OCI-M1 (cell line): ENCODE measurements around the gene GBF1.
A peak's percentile ranks its signal among the peaks of the same experiment; 100 is the strongest.
"Not testable (repeated sequence)": the region's sequence is repeated elsewhere in the genome, so short reads cannot be mapped to it uniquely, and the experiment has no call there.

Experiments used
- DNase-seq: peaks from one replicate; lab custom pipeline; 2025; lab: John Stamatoyannopoulos, UW

The GBF1 gene

DNA sequence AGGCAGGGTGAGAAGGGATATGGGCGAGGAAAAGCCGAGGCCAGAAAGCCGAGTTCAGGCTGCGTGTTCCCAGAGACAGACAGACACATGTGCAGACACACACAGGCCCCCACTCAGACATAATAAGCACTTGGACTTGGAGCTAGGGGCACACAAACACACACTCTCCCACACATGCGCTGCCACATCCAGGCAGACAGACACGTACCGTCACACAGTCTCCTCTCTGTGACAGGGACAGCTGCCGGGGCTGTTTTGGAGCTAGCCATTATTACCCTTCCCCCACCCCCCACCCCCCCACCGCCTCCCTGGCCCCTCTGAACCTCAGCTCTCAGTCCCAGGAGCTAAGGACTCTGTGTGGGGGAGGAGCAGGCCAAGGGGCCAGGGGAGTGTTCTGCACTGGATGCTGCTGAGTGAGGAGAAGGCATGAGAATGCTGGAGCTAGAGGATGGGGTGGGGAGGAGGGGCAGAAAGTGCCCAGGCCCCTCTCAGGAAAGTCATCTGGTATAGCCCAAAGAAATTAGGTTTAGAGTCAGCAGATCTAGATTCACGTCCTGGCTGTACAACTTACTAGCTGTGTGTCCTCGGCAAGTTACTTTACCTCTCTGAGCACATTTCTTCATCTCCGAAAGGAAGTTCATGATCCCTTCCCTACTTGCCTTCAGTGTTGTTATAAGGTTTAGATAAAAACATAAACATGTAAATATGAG lies 10.3 kb upstream of the GBF1 start:
- DNase-seq = no peak

- DNase-seq = no peak
These were observed 9.8 kb upstream of the GBF1 start for GRCh38 chr10:102235598-102235920.

DNA sequence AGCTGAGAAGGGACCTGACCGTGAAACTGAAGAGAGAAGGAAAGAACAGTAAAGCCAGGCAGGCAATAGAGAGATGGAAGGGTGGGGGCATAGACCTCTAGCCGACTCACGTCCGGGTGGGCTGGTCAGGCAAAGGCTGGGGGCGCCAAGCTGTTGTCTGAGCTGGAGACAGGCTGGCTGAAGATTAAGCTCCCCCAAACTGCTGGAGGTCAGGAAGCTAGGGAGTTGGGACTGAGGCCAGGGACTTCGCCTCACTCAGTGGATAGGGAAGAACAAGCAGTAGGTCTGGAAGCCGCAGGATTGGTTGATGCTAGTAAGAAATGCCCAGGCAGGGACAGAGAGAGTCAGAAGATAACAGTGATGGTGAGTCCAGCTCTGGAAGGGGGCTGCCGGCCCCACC lies 9.3 kb upstream of the GBF1 start:
- DNase-seq = no peak

GRCh38 chr10:102237711-102238252 lies 7.5 kb upstream of the GBF1 start:
- no peak for DNase-seq

GRCh38 chr10:102240467-102241031 lies 4.8 kb upstream of the GBF1 start:
- DNase-seq = no peak

- no peak for DNase-seq
These were observed 4.3 kb upstream of the GBF1 start for GRCh38 chr10:102241032-102241443.

DNA sequence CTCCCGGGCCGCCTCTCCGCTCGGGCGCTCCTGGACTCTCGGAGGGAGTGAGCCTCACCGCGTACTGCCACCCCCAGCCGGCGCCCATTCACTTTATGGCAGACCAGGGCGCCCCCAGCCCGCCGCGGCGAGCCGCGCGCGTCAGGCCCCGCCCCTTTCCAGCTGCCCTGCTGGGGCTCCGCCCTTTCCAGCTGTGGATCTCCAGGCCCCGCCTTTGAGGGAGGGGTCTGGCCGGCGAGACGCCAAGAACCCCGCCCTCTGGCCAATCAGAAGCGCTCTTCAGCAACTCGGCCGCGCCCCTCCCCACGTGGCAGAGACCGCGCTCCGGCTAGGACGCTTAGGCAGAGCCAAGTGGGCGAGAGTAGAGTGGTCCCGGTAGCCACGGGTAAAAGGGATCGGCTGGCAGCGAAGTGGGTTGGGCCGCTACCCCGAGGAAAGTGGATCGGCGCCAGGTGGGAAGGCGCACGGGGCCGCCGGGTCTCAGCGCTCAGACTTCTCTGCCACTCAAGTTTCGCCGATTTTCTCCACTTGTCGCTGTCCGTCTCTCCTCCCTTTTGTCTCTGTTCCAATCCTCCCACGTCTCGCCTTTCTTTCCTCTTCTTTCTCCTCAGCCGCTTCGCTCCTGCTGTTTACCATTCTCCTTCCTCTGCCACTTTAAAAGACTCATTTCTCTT lies 3.8 kb upstream of the GBF1 start, which contains the start of gene PITX3:
Gene PITX3 (minus strand): TSS at position 69 of the 674 bp plus-strand sequence. CDS start 9,432 bp downstream, outside the sequence.
- peak; percentile 98 for DNase-seq

DNA sequence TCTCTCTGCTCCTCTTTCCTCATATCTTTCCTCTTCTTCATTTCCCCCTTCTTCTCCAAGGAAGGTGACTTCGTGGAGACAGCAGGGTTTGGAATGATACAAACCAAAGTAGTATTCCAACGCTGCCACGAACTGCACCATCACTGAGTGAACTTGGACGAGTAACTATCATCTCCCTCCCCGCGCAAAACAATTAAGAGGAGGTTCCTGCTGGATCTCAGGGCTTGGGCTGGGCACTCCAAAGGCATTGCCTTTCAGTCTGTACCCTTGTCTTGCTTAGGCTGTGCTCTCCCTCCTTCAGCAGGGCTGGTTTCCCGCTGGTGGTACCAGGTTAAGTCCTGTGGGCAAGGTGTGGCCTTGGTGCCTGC lies 3.2 kb upstream of the GBF1 start:
- no peak for DNase-seq

GRCh38 chr10:102243309-102243708 lies 2.0 kb upstream of the GBF1 start:
- DNase-seq = no peak

DNA sequence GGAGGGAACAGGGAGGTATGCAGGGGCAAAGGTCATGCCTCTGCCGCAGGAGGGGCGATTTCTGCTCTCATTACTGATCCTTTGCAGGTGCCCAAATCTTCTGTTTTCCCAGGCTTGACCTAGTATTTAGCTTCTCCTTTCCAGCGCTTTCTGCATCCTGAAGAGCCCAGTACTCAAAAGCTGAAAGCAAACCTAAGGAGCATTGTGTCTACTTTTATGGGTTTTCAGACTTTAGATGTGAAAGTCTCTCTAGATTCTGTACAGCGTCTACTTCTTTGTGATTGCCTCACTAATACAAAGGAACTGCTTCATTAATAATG lies 560 bp downstream of the GBF1 start:
- no peak for DNase-seq

- DNase-seq = no peak
These were observed 929 bp downstream of the GBF1 start for GRCh38 chr10:102246261-102246660.

DNA sequence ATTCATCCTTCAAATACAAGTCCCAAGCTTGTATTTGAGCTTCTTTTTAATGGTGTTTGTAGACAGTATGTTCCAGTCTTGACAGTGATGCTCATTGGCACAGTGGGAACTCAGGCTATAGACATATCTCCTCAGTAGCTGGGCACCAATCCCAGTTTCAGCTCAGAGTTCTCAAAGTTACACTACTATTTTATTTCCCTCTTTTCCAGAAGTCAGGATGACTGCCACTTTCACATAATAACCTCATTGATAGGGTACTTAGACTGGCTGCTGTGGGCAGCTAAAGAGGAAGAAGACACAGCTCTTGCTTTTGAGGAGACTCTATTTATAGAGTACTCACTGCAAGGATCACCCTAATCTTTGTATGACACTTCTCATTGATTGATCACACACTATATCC lies 2.4 kb downstream of the GBF1 start:
- DNase-seq = no peak

DNA sequence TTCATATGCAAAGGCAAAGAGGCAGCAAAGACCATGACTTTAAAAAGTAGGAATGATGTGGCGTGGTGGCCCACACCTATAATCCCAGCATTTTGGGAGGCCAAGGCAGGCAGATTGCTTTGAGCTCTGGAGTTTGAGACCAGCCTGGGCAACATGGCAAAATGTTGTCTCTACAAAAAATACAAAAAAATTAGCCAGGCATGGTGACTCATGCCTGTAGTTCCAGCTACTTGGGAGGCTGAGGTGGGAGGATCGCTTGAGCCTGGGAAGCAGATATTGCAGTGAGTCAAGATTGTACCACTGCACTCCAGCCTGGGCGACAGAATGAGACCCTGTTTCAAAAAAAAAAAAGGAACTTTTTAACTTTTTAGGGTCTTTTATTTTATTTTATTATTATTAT lies 7.2 kb downstream of the GBF1 start:
- DNase-seq = not testable (repeated sequence)

DNA sequence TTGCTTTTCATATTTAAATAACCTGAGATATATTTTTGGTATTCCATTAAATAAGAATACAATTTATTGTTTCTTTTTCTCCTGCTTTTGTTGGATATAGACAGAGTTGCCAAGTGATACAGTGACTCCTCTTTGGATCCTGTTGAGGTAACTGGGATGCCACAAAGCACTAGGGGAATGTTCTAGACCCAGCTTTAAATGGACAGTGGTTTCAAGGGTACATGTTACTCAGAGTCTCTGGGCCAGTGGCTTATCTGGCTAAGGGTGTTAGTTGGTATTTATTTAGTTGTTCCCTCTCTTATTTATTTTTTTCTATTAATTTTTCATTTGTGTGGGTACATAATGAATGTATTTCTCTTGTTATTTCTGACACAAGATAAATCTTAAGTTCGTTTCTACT lies 9.1 kb downstream of the GBF1 start:
- no peak for DNase-seq

GRCh38 chr10:102255404-102255803 lies 10.1 kb downstream of the GBF1 start:
- no peak for DNase-seq

- no peak for DNase-seq
These were observed 15.9 kb downstream of the GBF1 start for GRCh38 chr10:102261196-102261595.

DNA sequence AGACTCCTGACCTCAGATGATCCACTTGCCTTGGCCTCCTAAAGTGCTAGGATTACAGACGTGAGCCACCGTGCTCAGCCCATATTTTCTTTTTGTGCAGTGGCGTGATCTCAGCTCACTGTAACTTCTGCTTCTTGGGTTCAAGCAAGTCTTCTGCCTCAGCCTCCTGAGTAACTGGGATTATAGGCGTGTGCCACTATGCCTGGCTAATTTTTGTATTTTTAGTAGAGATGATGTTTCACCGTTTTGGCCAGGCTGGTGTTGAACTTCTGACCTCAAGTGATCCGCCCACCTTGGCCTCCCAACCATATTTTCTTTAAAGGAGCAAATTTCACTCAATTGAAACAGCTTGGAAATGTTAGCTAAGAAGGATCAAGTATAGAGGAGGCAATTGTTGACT lies 16.5 kb downstream of the GBF1 start:
- DNase-seq = no peak

DNA sequence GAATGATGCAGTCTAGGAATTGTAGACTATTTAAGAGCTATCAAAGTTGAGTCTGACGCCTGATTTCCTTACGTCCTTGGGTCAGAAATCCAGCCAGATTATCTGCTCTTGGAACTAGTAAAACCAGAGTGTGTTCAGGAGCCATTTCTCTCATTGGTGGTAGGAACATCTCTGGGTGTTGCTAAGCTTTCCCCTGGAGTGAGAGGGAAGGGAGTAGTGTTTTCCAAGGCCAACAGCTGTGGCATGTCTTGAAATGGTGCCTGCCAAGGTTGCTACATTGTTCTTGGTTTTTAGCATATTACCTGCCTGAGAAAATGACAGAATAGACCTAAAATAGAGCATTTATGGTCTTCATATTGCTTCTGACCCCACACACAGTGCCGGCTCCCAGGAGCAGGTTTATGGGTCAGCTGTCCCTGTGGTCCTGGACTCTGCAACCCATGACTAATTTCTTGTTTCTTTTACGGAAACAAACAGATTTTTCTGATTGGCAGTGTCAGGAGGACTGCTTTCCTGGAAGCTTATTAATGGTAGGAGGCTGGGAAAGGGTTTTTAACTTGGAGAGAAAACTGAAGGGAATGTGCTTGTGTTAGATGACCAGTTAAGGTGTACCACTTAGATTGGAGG lies 17.5 kb downstream of the GBF1 start:
- no peak for DNase-seq

DNA sequence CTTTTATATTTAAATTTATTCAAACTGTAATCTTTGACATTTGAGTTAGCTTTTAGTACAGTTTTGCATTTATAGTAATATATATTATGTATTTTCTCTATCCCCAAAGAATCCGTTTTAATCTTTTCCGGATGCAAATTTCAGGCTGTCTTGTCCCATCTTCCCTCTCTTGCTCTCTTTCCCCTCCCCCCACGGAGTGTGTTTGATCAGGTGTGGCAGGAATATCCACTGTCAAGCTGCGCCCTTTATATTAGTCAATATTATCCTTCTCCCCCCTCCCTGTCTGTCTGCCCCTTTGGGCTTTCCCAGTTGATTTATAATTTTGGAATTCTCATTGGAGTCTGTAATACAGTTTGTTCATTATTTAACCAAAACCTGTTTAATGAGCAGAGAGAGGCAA lies 19.0 kb downstream of the GBF1 start:
- no peak for DNase-seq

DNA sequence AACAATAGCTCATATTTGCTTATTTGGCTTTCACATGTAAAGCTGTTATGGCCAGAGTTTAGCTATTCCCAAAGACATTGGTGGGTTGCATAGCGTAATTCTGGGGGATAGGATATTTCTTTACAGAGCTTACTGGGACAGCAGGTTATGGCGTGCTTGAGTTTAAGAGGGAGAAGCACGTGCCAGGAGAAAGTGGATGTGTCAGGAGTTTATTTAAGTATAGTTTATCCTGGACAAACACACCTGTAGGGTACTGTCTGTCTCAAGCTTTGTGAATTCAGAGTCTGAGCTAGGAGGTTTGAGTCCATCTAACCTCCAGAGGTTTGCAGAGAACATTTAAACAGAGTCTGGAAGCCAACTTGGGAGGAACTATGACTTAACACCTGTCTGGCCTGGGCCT lies 21.3 kb downstream of the GBF1 start:
- no peak for DNase-seq

GRCh38 chr10:102267748-102268147 lies 22.4 kb downstream of the GBF1 start:
- DNase-seq = no peak

- no peak for DNase-seq
These were observed 23.1 kb downstream of the GBF1 start for GRCh38 chr10:102268375-102268888.

DNA sequence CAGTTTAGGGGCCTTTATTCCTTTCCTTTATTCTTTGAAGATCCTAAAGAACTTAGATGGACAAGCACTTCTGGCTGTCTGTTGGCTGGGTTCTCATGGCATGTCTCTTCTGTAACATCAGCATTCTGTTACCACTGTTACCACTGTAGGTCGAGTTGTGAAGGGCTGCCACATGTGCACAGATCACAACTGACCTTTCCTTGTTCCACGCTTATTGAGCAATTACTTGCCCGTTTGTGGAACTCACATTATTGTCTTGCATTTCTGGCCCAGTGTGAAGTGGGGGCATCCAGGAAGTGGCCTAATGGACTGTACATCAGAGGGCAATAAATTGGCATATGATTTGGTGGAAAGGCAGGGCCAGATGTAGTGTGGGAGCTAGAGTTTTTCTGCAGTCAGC lies 23.7 kb downstream of the GBF1 start:
- no peak for DNase-seq
